ENCODE data around the gene GABRB1.

GRCh38 chr4:47391256-47391655, 359.9 kb downstream of the GABRB1 start:
- TF ChIP-seq CTCF (IDR thresholded peaks at IDR 0.05) (no peak), POLR2A (IDR thresholded peaks at IDR 0.05) (no peak)

Measured in thyroid gland (tissue), 4 donors.